ENCODE results near the gene ZDHHC8. TPM values are rescaled to one million over a fixed set of nuclear protein-coding genes. Genes with fewer than 3 reads are reported as not detected.

ZDHHC8 gene
- total RNA-seq, 1 experiment from 2014 or later = 51.7 TPM

- Mint-ChIP-seq H3K4me1 (peaks cover 6 to 14% of the 10 kb centered on the region in 2 experiments), H3K36me3 (ENCODE audit: insufficient read depth in 1 of 3, low read depth in 3 of 3) (no peaks in the 10 kb centered on the region; a peak in 1 of 7 replicates), H3K27me3 (ENCODE audit: low read depth) (no peaks in the 10 kb centered on the region), H3K9me3 (peaks cover 0 to 10% of the 10 kb centered on the region in 2 experiments; a peak in 1 of 5 replicates), H3K27ac (no peak overlapping the region; a peak in 2 of 7 replicates), H3K4me3 (no peak overlapping the region)
- Histone ChIP-seq H3K9me3 (ENCODE audit: control insufficient read depth, low read depth, low read length) (no peaks in the 10 kb centered on the region), H2AFZ (ENCODE audit: low read length) (no peak overlapping the region), H4K8ac (replicated peaks; ENCODE audit: insufficient read length, low read depth, low read length) (no peak overlapping the region), H3K9ac (ENCODE audit: extremely low read depth, insufficient read length, low read length) (no peak overlapping the region), H2BK15ac (ENCODE audit: low read depth, low read length) (no peak overlapping the region), H3K79me1 (ENCODE audit: insufficient read depth, low read depth, low read length, poor library complexity, severe bottlenecking) (no peaks in the 10 kb centered on the region), H3K14ac (ENCODE audit: insufficient read depth, low read length) (no peak overlapping the region), H4K20me1 (ENCODE audit: control insufficient read depth, insufficient read depth, insufficient read length) (no peaks in the 10 kb centered on the region), H2BK120ac (ENCODE audit: low read depth, low read length, poor library complexity, severe bottlenecking) (no peak overlapping the region), H4K5ac (ENCODE audit: insufficient read length, low read depth, low read length) (no peak overlapping the region), H3K18ac (ENCODE audit: insufficient read length, low read depth, low read length) (no peak overlapping the region), H3K27me3 (ENCODE audit: insufficient read depth, low read length) (no peaks in the 10 kb centered on the region), H2BK20ac (ENCODE audit: low read depth, low read length, poor library complexity, severe bottlenecking) (no peak overlapping the region), H3K27ac (ENCODE audit: insufficient read length, low read depth, low read length) (no peak overlapping the region), H3K23me2 (ENCODE audit: insufficient read length, low read depth, low read length, poor library complexity, severe bottlenecking) (peaks cover 5% of the 10 kb centered on the region), H4K91ac (ENCODE audit: insufficient read length, low read depth, low read length) (no peak overlapping the region), H2BK12ac (ENCODE audit: insufficient read length, low read depth, low read length) (no peak overlapping the region), H3K23ac (ENCODE audit: insufficient read length, low read depth, low read length) (no peak overlapping the region), H3K4me1 (ENCODE audit: insufficient read depth, low read length) (no peaks in the 10 kb centered on the region), H2BK5ac (ENCODE audit: insufficient read length, low read length) (no peak overlapping the region), H3K4me2 (ENCODE audit: insufficient read depth, insufficient read length, low read length) (no peak overlapping the region), H3K79me2 (ENCODE audit: insufficient read depth, low read length) (no peaks in the 10 kb centered on the region), H2AK5ac (ENCODE audit: insufficient read length, low read length) (no peak overlapping the region), H3K56ac (ENCODE audit: insufficient read length, low read depth, low read length) (no peak overlapping the region), H3T11ph (ENCODE audit: low read length) (no peak overlapping the region), H3K4ac (ENCODE audit: low read depth, low read length) (no peak overlapping the region)
- DNase-seq = no peak
- WGBS (ENCODE audit: extremely low coverage, insufficient read length, low lambda C conversion rate) = no CpG with 5 or more reads among the region's 15 CpGs
- TF ChIP-seq CTCF (conservative IDR thresholded peaks at IDR 0.05) = no peak
These were observed 26.9 kb downstream of the ZDHHC8 start for GRCh38 chr22:20158391-20159036.
